OCI-LY1 (cell line): Measurements from ENCODE around the gene CHGA.

ENCODE experiments used
- H2AFZ ChIP-seq: fragments of 200-600 bp; sonication (generic), shearing (Covaris generic); 2 replicates; pipeline ENCODE4 v1.6.0; 2014; ENCODE audit warnings: antibody characterized with exemption, mild to moderate bottlenecking, low read length
- H3F3A ChIP-seq: fragments of 200-600 bp; sonication (generic), shearing (Covaris generic); 2 replicates; pipeline ENCODE4 v1.6.0; 2014; ENCODE audit warnings: mild to moderate bottlenecking, antibody characterized with exemption, low read length, moderate library complexity; ENCODE audit not compliant: insufficient read depth
- H3K27ac ChIP-seq: fragments of 200-600 bp; sonication (generic); 2 replicates; pipeline ENCODE4 v1.5.1; 2014; ENCODE audit warnings: low read length, mixed run types, mild to moderate bottlenecking, low read depth; ENCODE audit not compliant: poor library complexity, severe bottlenecking
- H3K27me3 ChIP-seq: fragments of 200-600 bp; sonication (generic); 2 replicates; pipeline ENCODE4 v1.6.0; 2014; ENCODE audit warnings: antibody characterized with exemption, mild to moderate bottlenecking, low read length, moderate library complexity; ENCODE audit not compliant: insufficient read depth
- H3K36me3 ChIP-seq: fragments of 200-600 bp; sonication (generic); 2 replicates; pipeline ENCODE4 v1.6.1; 2014; ENCODE audit warnings: mild to moderate bottlenecking, antibody characterized with exemption, low read length, moderate library complexity, mixed read lengths; ENCODE audit not compliant: insufficient read depth
- H3K4me1 ChIP-seq: fragments of 200-600 bp; sonication (generic); 2 replicates; pipeline ENCODE4 v1.5.1; 2014; ENCODE audit warnings: mild to moderate bottlenecking, low read length, moderate library complexity; ENCODE audit not compliant: insufficient read depth, severe bottlenecking
- H3K4me2 ChIP-seq: fragments of 200-600 bp; sonication (generic), shearing (Covaris generic); 2 replicates; pipeline ENCODE4 v1.6.1; 2014; ENCODE audit warnings: low read length
- H3K4me3 ChIP-seq: fragments of 200-600 bp; sonication (generic); 2 replicates; pipeline ENCODE4 v1.5.1; 2014; ENCODE audit warnings: low read length, low read depth, mild to moderate bottlenecking, mixed read lengths; ENCODE audit not compliant: poor library complexity, severe bottlenecking
- H3K79me2 ChIP-seq: fragments of 200-600 bp; shearing (Covaris generic); 2 replicates; pipeline ENCODE4 v1.6.1; 2016; ENCODE audit warnings: mixed run types, low read length, mixed read lengths; ENCODE audit not compliant: insufficient read depth
- H3K9ac ChIP-seq: fragments of 200-600 bp; sonication (generic), shearing (Covaris generic); 2 replicates; pipeline ENCODE4 v1.6.1; 2014; ENCODE audit warnings: mild to moderate bottlenecking, low read length, mixed read lengths
- H3K9me2 ChIP-seq: fragments of 200-600 bp; sonication (generic), shearing (Covaris generic); 2 replicates; pipeline ENCODE4 v1.6.1; 2014; ENCODE audit warnings: low read depth, mild to moderate bottlenecking, low read length, mixed read lengths
- H3K9me3 ChIP-seq: fragments of 200-600 bp; shearing (Covaris generic); 2 replicates; pipeline ENCODE4 v1.6.1; 2014; ENCODE audit warnings: low read length, mixed read lengths
- H4K20me1 ChIP-seq: fragments of 200-600 bp; sonication (generic), shearing (Covaris generic); 2 replicates; pipeline ENCODE4 v1.6.0; 2016; ENCODE audit warnings: mild to moderate bottlenecking, low read length; ENCODE audit not compliant: insufficient read depth
- CTCF ChIP-seq: fragments of 200-600 bp; sonication (generic), shearing (Covaris generic); IDR thresholded peaks from 2 replicates; pipeline ENCODE4 v1.5.1; 2017; ENCODE audit warnings: mild to moderate bottlenecking, antibody characterized with exemption, low read length, moderate library complexity, mixed read lengths
- EZH2 ChIP-seq: fragments of 200-600 bp; sonication (generic), shearing (Covaris generic); IDR thresholded peaks from 2 replicates; pipeline ENCODE4 v1.8.0; 2017; ENCODE audit warnings: borderline replicate concordance, mixed run types, mild to moderate bottlenecking, antibody characterized with exemption, low read length, moderate library complexity, mixed read lengths

CHGA gene

GRCh38 chr14:92959189-92959531 lies 36.2 kb downstream of the CHGA start:
- Histone ChIP-seq H3K4me3 (no peak overlapping the region), H3K9ac (no peak overlapping the region), H3K36me3 (no peaks in the 10 kb centered on the region), H3K27me3 (no peaks in the 10 kb centered on the region), H3K4me2 (no peak overlapping the region), H3K27ac (no peak overlapping the region), H3K4me1 (no peaks in the 10 kb centered on the region), H3F3A (no peaks in the 10 kb centered on the region), H3K79me2 (no peaks in the 10 kb centered on the region), H3K9me2 (no peaks in the 10 kb centered on the region), H2AFZ (no peak overlapping the region), H4K20me1 (no peaks in the 10 kb centered on the region), H3K9me3 (no peaks in the 10 kb centered on the region)
- TF ChIP-seq CTCF (no peak), EZH2 (no peak)

- H3K79me2 ChIP-seq = no peaks in the 10 kb centered on the region
- H3K9me2 ChIP-seq = no peaks in the 10 kb centered on the region
- no peaks in the 10 kb centered on the region for H3K9me3 ChIP-seq
- no peak overlapping the region for H3K9ac ChIP-seq
- no peaks in the 10 kb centered on the region for H3K27me3 ChIP-seq
- no peaks in the 10 kb centered on the region for H3K4me1 ChIP-seq
- no peak overlapping the region for H3K27ac ChIP-seq
- H4K20me1 ChIP-seq = no peaks in the 10 kb centered on the region
- H3K36me3 ChIP-seq = no peaks in the 10 kb centered on the region
- no peak overlapping the region for H3K4me2 ChIP-seq
- no peaks in the 10 kb centered on the region for H3F3A ChIP-seq
- no peak overlapping the region for H2AFZ ChIP-seq
- H3K4me3 ChIP-seq = no peak overlapping the region
- no peak for TF ChIP-seq EZH2
These were observed 37.1 kb downstream of the CHGA start for GRCh38 chr14:92959761-92960680.

GRCh38 chr14:92960706-92961566 lies 38.0 kb downstream of the CHGA start:
- Histone ChIP-seq H3K4me1 (no peaks in the 10 kb centered on the region), H3K36me3 (no peaks in the 10 kb centered on the region), H3K4me3 (no peak overlapping the region), H4K20me1 (no peaks in the 10 kb centered on the region), H3K9ac (no peak overlapping the region), H3K27ac (no peak overlapping the region), H3K9me3 (no peaks in the 10 kb centered on the region), H2AFZ (no peak overlapping the region), H3K79me2 (no peaks in the 10 kb centered on the region), H3K27me3 (no peaks in the 10 kb centered on the region), H3K4me2 (no peak overlapping the region), H3K9me2 (no peaks in the 10 kb centered on the region), H3F3A (no peaks in the 10 kb centered on the region)
- TF ChIP-seq EZH2 = no peak
- TF ChIP-seq CTCF = no peak
